Adrenal gland (tissue), 12 donors: ENCODE results near the gene TTLL1. TPM values are rescaled to one million over a fixed set of nuclear protein-coding genes. Genes with fewer than 3 reads are reported as not detected.
"Not testable (repeated sequence)": the region's sequence is repeated elsewhere in the genome, so short reads cannot be mapped to it uniquely, and the experiment has no call there.

Experiments used
- DNase-seq, 7 donors: peaks; one replicate each; pipeline ENCODE4 v3.0.0-alpha.2; 2019 to 2020
- H3K27ac ChIP-seq, 5 donors: fragments of 200-600 bp; sonication (generic) in 4 of 5; 1 replicate in 3 of 5; 2 replicates in 2 of 5; pipeline versions ENCODE4 v1.5.1 to v1.8.0; 2016 to 2020; ENCODE audit warnings: mild to moderate bottlenecking in 1 of 5
- H3K27me3 ChIP-seq: fragments of 200-600 bp; 2 replicates; pipeline ENCODE4 v1.8.0; 2021
- H3K36me3 ChIP-seq, 2 donors: fragments of 200-600 bp; replicated peaks in 1 of 2; 1 replicate in 1 of 2; 2 replicates in 1 of 2; pipeline versions ENCODE4 v1.5.1 to v1.8.0; 2018 to 2022
- H3K4me1 ChIP-seq, 2 donors: fragments of 200-600 bp; replicated peaks in 1 of 2; 1 replicate in 1 of 2; 2 replicates in 1 of 2; pipeline versions ENCODE4 v1.5.1 to v1.8.0; 2018 to 2021
- H3K4me3 ChIP-seq, 4 donors: fragments of 200-600 bp; sonication (generic) in 3 of 4; one replicate each; pipeline ENCODE4 v1.5.1; 2016 to 2018
- H3K9me3 ChIP-seq, 3 donors: fragments of 200-600 bp; sonication (generic) in 1 of 3; replicated peaks in 1 of 3; 1 replicate in 2 of 3; 2 replicates in 1 of 3; pipeline versions ENCODE4 v1.5.1 to v1.8.0; 2016 to 2021
- POLR2A ChIP-seq, 2 donors: fragments of 450-650 bp; IDR thresholded peaks; one replicate each; pipeline ENCODE4 v1.6.1; 2017; ENCODE audit warnings: antibody characterized with exemption in 2 of 2, mild to moderate bottlenecking in 2 of 2, moderate library complexity in 1 of 2
- WGBS, 4 donors: extraction: QIAGEN DNeasy Blood & Tissue Kit in 2 of 4; methylation state at CpG; one replicate each; pipeline versions ENCODE4 v1.1.5 to v1.1.7; 2013 to 2017; 5-methylcytosine and 5-hydroxymethylcytosine counted together
- intact Hi-C, 2 donors: fragments of 100-400 bp; cut with DNase I; formaldehyde crosslinking; loops; one replicate each; pipeline versions ENCODE4 v1.14.1 to v1.15.0; 2022 to 2023
- polyA plus RNA-seq, 3 donors: library from polyadenylated mRNA; stranded (reverse); fragments of 200-250 nt in 2 of 3; fragments of 350-450 nt in 1 of 3; fragmentation: Illumina TruSeq in 1 of 3; extraction: RNeasy Lipid Tissue Mini Kit (QIAGEN cat#74804) in 1 of 3; gene quantifications; one replicate each; pipeline ENCODE4 v1.2.3, GENCODE V29; 2013 to 2014
- total RNA-seq, 9 donors: library from RNA; depleted of rRNA in 4 of 9; stranded (reverse); fragments of >200 nt in 4 of 9; fragments of 120-200 nt in 1 of 9; fragmentation: NEBNext Ultra II Directional in 1 of 9; extraction: Animal tissue kit (Norgen Biotek cat#: 25700) in 1 of 9; gene quantifications; one replicate each; pipeline versions ENCODE4 v1.1.0 to v1.2.4, GENCODE V29; 2013 to 2023
- TF ChIP-seq, protein P1 (sequence below), 6 experiments: fragments of 450-650 bp in 4 of 6; fragments of 200-600 bp in 2 of 6; sonication (generic) in 1 of 6; IDR thresholded peaks; 1 replicate in 5 of 6; 2 replicates in 1 of 6; pipeline versions ENCODE4 v1.5.1 to v1.8.0; 2016 to 2021; ENCODE audit warnings: antibody characterized with exemption in 6 of 6, mild to moderate bottlenecking in 2 of 6, moderate library complexity in 1 of 6
- donor health status: healthy with polysubstance abuse.
- donor health status: Bipolar disorder and iron deficiency.
- donor health status: DM: yes; HTN: yes; CAD: no.
- donor health status: DM: no; HTN: no; CAD: no.
- donor health status: DM: no; HTN: no; CAD: no.
- donor health status: DM: yes; HTN: yes; CAD: no.

Gene TTLL1
- total and polyA plus RNA-seq, 12 donors = 5.0 to 14.1 (median 8.3) TPM

DNA sequence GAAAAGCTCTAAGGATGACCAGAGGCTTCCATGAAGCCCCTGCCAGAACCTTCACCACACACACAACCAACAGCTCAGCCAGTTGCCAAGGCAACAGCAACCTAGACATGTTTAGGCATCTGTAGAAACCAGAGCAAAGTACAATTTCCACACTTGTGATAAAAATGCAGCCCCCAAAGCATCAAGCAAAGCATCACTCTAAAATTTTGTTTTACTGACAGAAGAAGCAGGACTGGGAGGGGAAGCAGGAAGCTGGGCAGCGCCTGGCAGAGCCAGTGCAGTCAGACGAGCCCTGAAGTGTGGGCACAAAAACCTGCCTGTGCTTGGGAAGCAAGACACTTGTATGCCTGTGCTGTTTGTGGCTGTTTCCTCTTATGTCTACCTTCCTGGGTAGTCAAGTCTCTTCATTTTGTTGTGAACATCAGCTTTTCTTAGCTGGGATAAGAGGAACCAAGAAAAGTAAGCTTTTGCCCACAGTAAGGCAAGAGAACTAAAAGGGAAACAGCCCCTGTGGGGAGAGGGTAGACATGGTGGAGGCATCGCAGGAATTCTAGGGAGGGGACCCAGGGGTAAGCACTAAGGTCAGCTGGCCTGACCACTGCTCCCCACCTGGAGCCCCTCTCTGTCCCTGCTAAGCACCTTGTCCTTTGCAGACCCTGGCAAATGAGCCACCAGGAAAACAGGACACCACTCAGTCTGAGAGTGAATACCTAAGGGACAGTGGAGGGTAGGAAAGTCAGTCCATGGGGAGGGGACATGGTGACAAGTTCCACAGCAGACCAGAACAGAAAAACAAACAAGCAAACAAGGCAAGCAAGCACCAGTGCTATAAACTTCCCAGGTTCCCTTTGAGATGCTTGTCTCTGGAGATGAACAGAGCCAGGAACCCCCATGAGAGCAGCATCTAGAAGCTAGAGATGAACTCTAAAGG, 87.7 kb downstream of the TTLL1 start:
- Histone ChIP-seq H3K27ac (peak overlapping the region; percentile 55 to 85 (median 79)), H3K36me3 (no peaks in the 10 kb centered on the region), H3K9me3 (no peaks in the 10 kb centered on the region), H3K4me1 (peaks cover 81 to 82% of the 10 kb centered on the region in 2 donors), H3K27me3 (no peaks in the 10 kb centered on the region), H3K4me3 (peak overlapping the region in 1 of 4 donors; percentile 7)
- peak in 2 of 7 donors; percentile 31 to 51 for DNase-seq
- TF ChIP-seq POLR2A (IDR thresholded peaks at IDR 0.05) = peak in 1 of 2 donors; percentile 25
- TF ChIP-seq, protein P1, sequence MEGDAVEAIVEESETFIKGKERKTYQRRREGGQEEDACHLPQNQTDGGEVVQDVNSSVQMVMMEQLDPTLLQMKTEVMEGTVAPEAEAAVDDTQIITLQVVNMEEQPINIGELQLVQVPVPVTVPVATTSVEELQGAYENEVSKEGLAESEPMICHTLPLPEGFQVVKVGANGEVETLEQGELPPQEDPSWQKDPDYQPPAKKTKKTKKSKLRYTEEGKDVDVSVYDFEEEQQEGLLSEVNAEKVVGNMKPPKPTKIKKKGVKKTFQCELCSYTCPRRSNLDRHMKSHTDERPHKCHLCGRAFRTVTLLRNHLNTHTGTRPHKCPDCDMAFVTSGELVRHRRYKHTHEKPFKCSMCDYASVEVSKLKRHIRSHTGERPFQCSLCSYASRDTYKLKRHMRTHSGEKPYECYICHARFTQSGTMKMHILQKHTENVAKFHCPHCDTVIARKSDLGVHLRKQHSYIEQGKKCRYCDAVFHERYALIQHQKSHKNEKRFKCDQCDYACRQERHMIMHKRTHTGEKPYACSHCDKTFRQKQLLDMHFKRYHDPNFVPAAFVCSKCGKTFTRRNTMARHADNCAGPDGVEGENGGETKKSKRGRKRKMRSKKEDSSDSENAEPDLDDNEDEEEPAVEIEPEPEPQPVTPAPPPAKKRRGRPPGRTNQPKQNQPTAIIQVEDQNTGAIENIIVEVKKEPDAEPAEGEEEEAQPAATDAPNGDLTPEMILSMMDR (IDR thresholded peaks at IDR 0.05) = no peak
- intact Hi-C loops = no loop called here
- WGBS, 4 donors = 13 to 39% (median 29%) methylated on average over 2 to 3 of the region's 3 CpGs

DNA sequence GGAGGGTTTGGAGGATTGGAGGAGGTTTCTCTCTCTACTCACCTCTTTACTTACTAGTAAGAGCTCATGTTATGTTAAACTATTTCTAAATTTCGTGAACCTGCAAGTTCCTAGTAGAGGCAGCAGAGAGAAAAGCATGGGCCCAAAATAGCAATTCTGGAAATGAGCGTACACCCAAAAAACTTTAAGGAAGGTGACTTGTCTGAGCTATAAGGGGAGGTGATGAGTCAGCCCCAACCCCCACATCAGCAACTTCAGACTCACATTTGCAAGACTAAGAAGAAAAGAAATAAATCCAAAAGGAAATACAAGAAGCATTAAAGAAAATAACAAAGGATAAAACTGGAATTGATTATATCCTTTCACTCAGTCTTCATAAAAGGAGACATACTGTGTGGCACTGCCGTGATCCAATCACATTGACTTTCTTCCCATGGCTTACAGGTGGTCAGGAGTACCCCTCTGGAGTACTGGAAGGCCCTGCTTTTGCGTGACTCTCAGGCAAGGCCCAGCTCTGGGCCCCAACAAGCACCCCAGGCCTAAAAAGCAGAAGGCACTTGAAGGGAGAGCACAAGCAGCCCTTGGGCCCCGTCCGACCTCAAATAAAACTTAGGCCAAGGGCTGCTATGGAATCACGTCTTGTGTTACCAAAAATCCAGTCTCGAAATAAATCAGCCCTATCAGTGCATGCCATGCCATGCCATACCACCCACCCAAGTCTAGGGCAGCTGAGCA, 88.6 kb downstream of the TTLL1 start:
- peaks cover 90% of the 10 kb centered on the region in 2 donors for H3K4me1 ChIP-seq
- TF ChIP-seq POLR2A (IDR thresholded peaks at IDR 0.05) = no peak
- 45 to 60% (median 49%) methylated on average over 8 of the region's 8 CpGs for WGBS, 4 donors
- H3K27ac ChIP-seq = peak overlapping the region in 4 of 5 donors; percentile 66 to 85 (median 81)
- H3K9me3 ChIP-seq = no peaks in the 10 kb centered on the region
- peak in 3 of 7 donors; percentile 14 to 25 (median 20) for DNase-seq
- H3K27me3 ChIP-seq = no peaks in the 10 kb centered on the region
- H3K4me3 ChIP-seq = no peak overlapping the region
- intact Hi-C loops = no loop called here
- H3K36me3 ChIP-seq = no peaks in the 10 kb centered on the region

DNA sequence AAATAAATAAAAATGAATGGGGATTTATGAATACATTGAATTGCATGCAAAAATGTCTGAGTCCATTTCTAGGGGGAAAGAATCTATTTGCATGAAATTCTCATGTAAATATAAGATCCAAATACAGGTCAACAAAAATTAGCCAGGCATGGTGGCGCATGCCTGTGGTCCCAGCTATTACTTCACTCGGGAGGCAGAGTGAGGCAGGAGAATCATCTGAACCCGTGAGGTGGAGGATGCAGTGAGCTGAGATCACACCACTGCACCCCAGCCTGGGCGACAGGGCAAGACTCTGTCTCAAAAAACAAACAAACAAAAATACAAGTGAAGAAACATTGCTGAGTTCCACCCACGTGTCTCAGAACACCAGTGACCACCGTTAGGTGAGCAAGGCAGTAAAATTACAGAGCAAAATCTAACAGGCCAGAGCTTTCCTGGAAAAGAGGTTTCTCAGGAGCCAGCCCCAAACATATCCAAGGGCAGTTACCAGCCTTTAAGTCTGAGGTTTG, 91.6 kb downstream of the TTLL1 start:
- peaks cover 88 to 93% of the 10 kb centered on the region in 2 donors for H3K4me1 ChIP-seq
- H3K9me3 ChIP-seq = no peaks in the 10 kb centered on the region
- H3K27me3 ChIP-seq = no peaks in the 10 kb centered on the region
- H3K27ac ChIP-seq = peak overlapping the region in 3 of 5 donors; percentile 56 to 87 (median 82)
- peak in 2 of 7 donors; percentile 9 to 15 for DNase-seq
- no peak overlapping the region for H3K4me3 ChIP-seq
- WGBS, 4 donors = 49 to 53% (median 51%) methylated on average over 6 of the region's 6 CpGs
- intact Hi-C loops = no loop called here
- TF ChIP-seq POLR2A (IDR thresholded peaks at IDR 0.05) = no peak
- TF ChIP-seq, protein P1 (IDR thresholded peaks at IDR 0.05) = no peak
- H3K36me3 ChIP-seq = no peaks in the 10 kb centered on the region

DNA sequence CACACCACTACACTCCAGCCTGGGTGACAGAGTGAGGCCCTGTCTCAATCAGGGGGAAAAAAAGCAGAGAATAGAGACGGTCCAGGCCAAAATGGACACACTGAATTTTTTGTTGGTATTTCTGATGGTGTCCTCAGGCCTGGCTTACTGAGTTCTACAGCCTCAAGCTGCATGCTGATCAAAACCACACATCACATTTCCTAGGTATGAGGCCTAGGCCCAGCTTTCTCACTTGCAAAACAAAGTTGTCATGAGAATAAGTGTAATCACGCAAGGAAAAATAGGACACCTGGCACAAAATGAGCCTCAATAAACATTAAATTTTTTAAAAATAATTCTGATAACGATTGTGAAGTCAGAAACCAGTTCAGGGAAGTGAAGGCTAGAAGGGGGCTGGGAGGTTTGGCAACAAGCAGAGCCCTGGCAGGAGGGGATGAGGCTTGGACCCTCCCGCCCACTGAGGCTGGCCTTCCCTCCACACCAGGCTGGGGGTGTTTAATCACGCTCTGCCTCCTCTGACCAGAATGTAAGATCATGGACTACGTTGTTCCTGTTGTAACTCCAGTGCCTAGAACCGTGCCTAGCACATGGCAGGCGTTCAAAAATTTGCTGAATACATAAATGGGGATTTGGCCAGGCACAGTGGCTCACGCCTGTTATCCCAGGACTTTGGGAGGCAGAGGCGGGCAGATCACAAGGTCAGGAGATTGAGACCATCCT, 92.4 kb downstream of the TTLL1 start:
- intact Hi-C loops = no loop called here
- Histone ChIP-seq H3K27me3 (no peaks in the 10 kb centered on the region), H3K4me1 (peaks cover 85 to 90% of the 10 kb centered on the region in 2 donors), H3K9me3 (no peaks in the 10 kb centered on the region), H3K27ac (peak overlapping the region; percentile 64 to 94 (median 82)), H3K36me3 (no peaks in the 10 kb centered on the region), H3K4me3 (no peak overlapping the region)
- TF ChIP-seq, protein P1 (IDR thresholded peaks at IDR 0.05) = no peak
- no peak for TF ChIP-seq POLR2A (IDR thresholded peaks at IDR 0.05)
- DNase-seq = peak in 4 of 7 donors; percentile 55 to 72 (median 58)
- 32 to 57% (median 38%) methylated on average over 8 to 10 of the region's 10 CpGs for WGBS, 4 donors

DNA sequence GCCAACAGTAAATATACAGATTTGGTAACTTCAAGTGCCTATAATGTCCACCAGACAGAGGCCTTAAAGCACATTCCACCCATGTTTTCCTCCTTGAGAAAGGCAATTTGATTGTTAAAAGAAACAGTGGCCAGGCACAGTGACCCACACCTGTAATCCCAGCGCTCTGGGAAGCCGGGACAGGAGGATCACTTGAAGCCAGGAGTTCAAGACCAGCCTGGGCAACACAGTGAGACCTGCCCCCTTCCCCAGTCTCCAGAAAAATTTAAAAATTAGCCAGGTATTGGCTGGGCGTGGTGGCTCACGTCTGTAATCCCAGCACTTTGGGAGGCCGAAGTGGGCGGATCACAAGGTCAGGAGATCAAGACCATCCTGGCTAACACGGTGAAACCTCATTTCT, 93.5 kb downstream of the TTLL1 start:
- Histone ChIP-seq H3K4me1 (peaks cover 81 to 88% of the 10 kb centered on the region in 2 donors), H3K27ac (peak overlapping the region; percentile 64 to 94 (median 82))
- WGBS, 4 donors = 59 to 83% (median 71%) methylated on average over 7 of the region's 7 CpGs
- H3K27me3 ChIP-seq, intact Hi-C loops, H3K36me3 ChIP-seq, H3K4me3 ChIP-seq, H3K9me3 ChIP-seq: not testable (repeated sequence)
- peak in 2 of 7 donors; percentile 3 to 9 for DNase-seq
